IMR-90 (cell line): Measurements from ENCODE around the gene ABAT. TPM values are rescaled to one million over a fixed set of nuclear protein-coding genes. Genes with fewer than 3 reads are reported as not detected.

ENCODE experiments used
- ATAC-seq: fragments of 200-7000 bp; cut with Tn5 transposase; 2 replicates; pipeline ENCODE4 v1.9.1; 2020; ENCODE audit warnings: low read depth, mild to moderate bottlenecking, moderate library complexity
- BruUV-seq: library from RNA; stranded (reverse); fragments of 400-500 nt; replicated peaks from 2 replicates; lab custom pipeline; 2021; lab: Mats Ljungman, UMichigan
- CTCF ChIA-PET: fragments of 300-600 bp; formaldehyde crosslinking; extraction: SDS; loops from one replicate; lab custom pipeline; 2021; ENCODE audit warnings: antibody characterized with exemption; lab: Yijun Ruan, JAX
- POLR2A ChIA-PET: fragments of 300-600 bp; sonication (Branson Sonifier 250); formaldehyde crosslinking; loops from one replicate; lab custom pipeline; 2022; ENCODE audit warnings: antibody characterized with exemption; ENCODE audit not compliant: unreplicated experiment; lab: Charles Lee
- DNase-seq: peaks from one replicate; pipeline ENCODE4 v3.0.0; 2013
- H2AFZ ChIP-seq: replicated peaks from 2 replicates; pipeline ENCODE3; 2013; ENCODE audit warnings: low read length, mild to moderate bottlenecking; ENCODE audit not compliant: poor library complexity
- H2AK5ac ChIP-seq: 2 replicates; pipeline ENCODE4 v1.6.1; 2013; ENCODE audit warnings: low read depth, low read length, inconsistent platforms
- H2AK9ac ChIP-seq: replicated peaks from 2 replicates; pipeline ENCODE3; 2013; ENCODE audit warnings: mild to moderate bottlenecking, low read depth, low read length, moderate library complexity; ENCODE audit not compliant: poor library complexity
- H2BK120ac ChIP-seq: 2 replicates; pipeline ENCODE4 v1.6.1; 2013; ENCODE audit warnings: low read depth, low read length, inconsistent platforms
- H2BK15ac ChIP-seq: 3 replicates; pipeline ENCODE4 v1.6.1; 2013; ENCODE audit warnings: low read depth, low read length, inconsistent platforms
- H2BK20ac ChIP-seq: 2 replicates; pipeline ENCODE4 v1.6.1; 2013; ENCODE audit warnings: low read depth, mild to moderate bottlenecking, inconsistent platforms, low read length, moderate library complexity
- H2BK5ac ChIP-seq: 2 replicates; pipeline ENCODE4 v1.6.1; 2013; ENCODE audit warnings: mild to moderate bottlenecking, low read depth, low read length, inconsistent platforms; ENCODE audit not compliant: poor library complexity, severe bottlenecking
- H3K14ac ChIP-seq: replicated peaks from 2 replicates; pipeline ENCODE4 v1.6.1; 2013; ENCODE audit warnings: low read depth, low read length, inconsistent platforms
- H3K18ac ChIP-seq: 2 replicates; pipeline ENCODE4 v1.6.1; 2013; ENCODE audit warnings: low read depth, low read length, control low read depth
- H3K23ac ChIP-seq: 2 replicates; pipeline ENCODE4 v1.6.1; 2013; ENCODE audit warnings: low read depth, low read length, inconsistent platforms
- H3K27ac ChIP-seq: 2 replicates; pipeline ENCODE4 v1.5.1; 2013; ENCODE audit warnings: mild to moderate bottlenecking, control low read depth, low read length; ENCODE audit not compliant: insufficient read depth
- H3K27me3 ChIP-seq: 2 replicates; pipeline ENCODE4 v1.6.1; 2013; ENCODE audit warnings: low read length; ENCODE audit not compliant: control insufficient read depth, insufficient read depth
- H3K36me3 ChIP-seq: 2 replicates; pipeline ENCODE4 v1.6.1; 2013; ENCODE audit warnings: low read length, mixed read lengths; ENCODE audit not compliant: control insufficient read depth, insufficient read depth
- H3K4ac ChIP-seq: 2 replicates; pipeline ENCODE4 v1.6.1; 2013; ENCODE audit warnings: low read depth, low read length, inconsistent platforms
- H3K4me1 ChIP-seq: 2 replicates; pipeline ENCODE4 v1.6.1; 2013; ENCODE audit warnings: low read length, mixed read lengths; ENCODE audit not compliant: control insufficient read depth, insufficient read depth
- H3K4me2 ChIP-seq: 2 replicates; pipeline ENCODE4 v1.6.1; 2013; ENCODE audit warnings: low read depth, mild to moderate bottlenecking, control low read depth, low read length, moderate library complexity
- H3K4me3 ChIP-seq: 2 replicates; pipeline ENCODE4 v1.5.1; 2013; ENCODE audit warnings: low read depth, mild to moderate bottlenecking, control low read depth, low read length, moderate library complexity; ENCODE audit not compliant: insufficient read depth
- H3K56ac ChIP-seq: 2 replicates; pipeline ENCODE4 v1.6.1; 2013; ENCODE audit warnings: low read length, inconsistent platforms; ENCODE audit not compliant: insufficient read depth; ENCODE audit errors: extremely low read depth
- H3K79me1 ChIP-seq, 2 experiments: 2 replicates each; pipeline ENCODE4 v1.6.1; 2013; ENCODE audit warnings: low read length in 2 of 2, inconsistent platforms in 1 of 2, low read depth in 1 of 2
- H3K9ac ChIP-seq: 2 replicates; pipeline ENCODE4 v1.6.1; 2013; ENCODE audit warnings: low read depth, low read length, control low read depth
- H3K9me1 ChIP-seq: 2 replicates; pipeline ENCODE4 v1.6.1; 2013; ENCODE audit warnings: low read length, inconsistent platforms; ENCODE audit not compliant: insufficient read depth
- H3K9me3 ChIP-seq: 2 replicates; pipeline ENCODE4 v1.6.1; 2013; ENCODE audit warnings: low read length; ENCODE audit not compliant: control insufficient read depth, insufficient read depth
- H4K20me1 ChIP-seq: 2 replicates; pipeline ENCODE4 v1.6.1; 2013; ENCODE audit warnings: low read length, inconsistent platforms; ENCODE audit not compliant: insufficient read depth
- H4K5ac ChIP-seq: 2 replicates; pipeline ENCODE4 v1.6.1; 2013; ENCODE audit warnings: mild to moderate bottlenecking, low read depth, low read length, control low read depth
- H4K8ac ChIP-seq, 2 experiments: 2 replicates each; pipeline ENCODE4 v1.6.1; 2013; ENCODE audit warnings: low read depth in 2 of 2, low read length in 2 of 2, control low read depth in 1 of 2, inconsistent platforms in 1 of 2
- H4K91ac ChIP-seq: 2 replicates; pipeline ENCODE4 v1.6.1; 2013; ENCODE audit warnings: low read depth, low read length, inconsistent platforms; ENCODE audit not compliant: insufficient read depth
- BHLHE40 ChIP-seq: fragments of 150-350 bp; IDR thresholded peaks from 2 replicates; pipeline ENCODE4 v1.6.1; 2016; ENCODE audit warnings: mild to moderate bottlenecking, low read depth, low read length
- CEBPB ChIP-seq: IDR thresholded peaks from 2 replicates; pipeline ENCODE4 v1.6.1; 2012; ENCODE audit warnings: low read depth, low read length, improper control_type of control experiment
- CHD1 ChIP-seq: IDR thresholded peaks from 2 replicates; pipeline ENCODE4 v1.6.1; 2012; ENCODE audit warnings: low read depth, low read length, improper control_type of control experiment
- FOS ChIP-seq: fragments of 150-350 bp; IDR thresholded peaks from 2 replicates; pipeline ENCODE4 v1.6.1; 2016; ENCODE audit warnings: low read depth, low read length
- MAFK ChIP-seq: IDR thresholded peaks from 2 replicates; pipeline ENCODE4 v1.6.1; 2012; ENCODE audit warnings: low read depth, low read length, improper control_type of control experiment
- MXI1 ChIP-seq: IDR thresholded peaks from 2 replicates; pipeline ENCODE4 v1.6.1; 2012; ENCODE audit warnings: low read depth, mild to moderate bottlenecking, low read length, moderate library complexity, borderline replicate concordance
- NFE2L2 ChIP-seq: fragments of 150-350 bp; IDR thresholded peaks from 2 replicates; pipeline ENCODE4 v1.6.1; 2016; ENCODE audit warnings: low read depth, mild to moderate bottlenecking, low read length
- POLR2A ChIP-seq: IDR thresholded peaks from 2 replicates; pipeline ENCODE4 v1.6.1; 2012; ENCODE audit warnings: mild to moderate bottlenecking, low read depth, low read length
- RAD21 ChIP-seq: IDR thresholded peaks from 2 replicates; pipeline ENCODE4 v1.6.1; 2012; ENCODE audit warnings: low read length, improper control_type of control experiment
- SMC3 ChIP-seq: fragments of 150-350 bp; IDR thresholded peaks from 2 replicates; pipeline ENCODE4 v1.6.1; 2016; ENCODE audit warnings: low read depth, mild to moderate bottlenecking, antibody characterized with exemption, low read length, moderate library complexity
- WGBS, 2 experiments: methylation state at CpG; one replicate each; pipeline versions ENCODE4 v1.1.5 to v1.1.7; 2013; ENCODE audit warnings: missing lambda C conversion rate in 2 of 2; ENCODE audit not compliant: insufficient read length in 1 of 2; ENCODE audit errors: extremely low coverage in 2 of 2; 5-methylcytosine and 5-hydroxymethylcytosine counted together
- dilution Hi-C: fragments of 300-500 bp; cut with HindIII; formaldehyde crosslinking; loops from one replicate; pipeline ENCODE4 v1.14.3; 2018; ENCODE audit warnings: low sequenced_read_pairs; ENCODE audit not compliant: unreplicated experiment
- in situ Hi-C: fragments of 300-500 bp; cut with MboI; formaldehyde crosslinking; loops from 3 replicates; pipeline ENCODE4 v1.14.3; 2019; ENCODE audit warnings: low sequenced_read_pairs, inconsistent platforms, mixed read lengths
- intact Hi-C: fragments of 100-400 bp; cut with micrococcal nuclease; formaldehyde crosslinking; loops from 2 replicates; pipeline ENCODE4 v1.10.0; 2022
- polyA plus RNA-seq, 3 experiments: library from polyadenylated mRNA; depleted of rRNA; stranded (reverse); fragments of >200 nt; gene quantifications; 2 replicates each; pipeline ENCODE4 v1.2.3, GENCODE V29; 2012; ENCODE audit warnings: low replicate concordance in 1 of 3
- total RNA-seq: library from RNA; depleted of rRNA; stranded (reverse); fragments of >200 nt; gene quantifications from 2 replicates; pipeline ENCODE4 v1.2.3, GENCODE V29; 2012
- TF ChIP-seq, protein P1 (sequence below): fragments of 150-350 bp; IDR thresholded peaks from 2 replicates; pipeline ENCODE4 v1.6.1; 2016; ENCODE audit warnings: low read depth, mild to moderate bottlenecking, low read length, moderate library complexity, borderline replicate concordance
- TF ChIP-seq, protein P2 (sequence below): conservative IDR thresholded peaks from 2 replicates; pipeline ENCODE4 v1.5.1; 2012; ENCODE audit warnings: mild to moderate bottlenecking, low read depth, low read length, improper control_type of control experiment
- TF ChIP-seq, protein P3 (sequence below): fragments of 150-350 bp; IDR thresholded peaks from 2 replicates; pipeline ENCODE4 v1.6.1; 2017; ENCODE audit warnings: mild to moderate bottlenecking, antibody characterized with exemption, low read length, low read depth

Gene ABAT
- total and polyA plus RNA-seq, 2 of the 4 experiments (the other 2 are of a cell fraction), result 4.5 to 6.9 TPM

DNA sequence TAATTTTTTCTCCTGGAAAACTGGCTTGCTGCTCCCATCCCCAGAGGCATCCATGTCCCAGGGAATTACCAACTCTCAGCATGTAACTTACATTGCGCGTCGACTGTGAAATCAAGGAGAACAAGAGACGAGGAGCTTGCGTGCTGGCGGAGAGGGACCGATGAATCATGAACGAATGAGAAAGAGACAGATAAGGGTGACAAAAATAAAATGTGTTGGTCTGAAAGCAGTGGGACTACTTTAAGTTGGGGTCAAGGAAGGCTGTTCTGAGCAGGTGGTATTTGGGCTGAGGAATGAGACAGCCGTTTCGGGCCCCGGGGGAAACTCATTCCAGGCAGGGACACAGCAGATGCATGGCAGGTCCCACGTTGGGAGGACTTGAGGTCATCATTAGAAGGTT, 22.5 kb downstream of the ABAT start:
- ChIA-PET CTCF (no interaction called here), POLR2A (no interaction called here)
- no peak overlapping the region for H4K5ac ChIP-seq
- WGBS, 2 experiments, result 80% methylated on average over 5 of the region's 12 CpGs; no CpG with 5 or more reads in 1 of the 2 experiments
- TF ChIP-seq POLR2A (no peak), SMC3 (no peak), MXI1 (no peak), BHLHE40 (no peak), MAFK (no peak), RAD21 (no peak), CEBPB (no peak), CHD1 (no peak), NFE2L2 (no peak), FOS (no peak)
- TF ChIP-seq, protein P1, sequence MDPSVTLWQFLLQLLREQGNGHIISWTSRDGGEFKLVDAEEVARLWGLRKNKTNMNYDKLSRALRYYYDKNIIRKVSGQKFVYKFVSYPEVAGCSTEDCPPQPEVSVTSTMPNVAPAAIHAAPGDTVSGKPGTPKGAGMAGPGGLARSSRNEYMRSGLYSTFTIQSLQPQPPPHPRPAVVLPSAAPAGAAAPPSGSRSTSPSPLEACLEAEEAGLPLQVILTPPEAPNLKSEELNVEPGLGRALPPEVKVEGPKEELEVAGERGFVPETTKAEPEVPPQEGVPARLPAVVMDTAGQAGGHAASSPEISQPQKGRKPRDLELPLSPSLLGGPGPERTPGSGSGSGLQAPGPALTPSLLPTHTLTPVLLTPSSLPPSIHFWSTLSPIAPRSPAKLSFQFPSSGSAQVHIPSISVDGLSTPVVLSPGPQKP, result no peak
- TF ChIP-seq, protein P2, sequence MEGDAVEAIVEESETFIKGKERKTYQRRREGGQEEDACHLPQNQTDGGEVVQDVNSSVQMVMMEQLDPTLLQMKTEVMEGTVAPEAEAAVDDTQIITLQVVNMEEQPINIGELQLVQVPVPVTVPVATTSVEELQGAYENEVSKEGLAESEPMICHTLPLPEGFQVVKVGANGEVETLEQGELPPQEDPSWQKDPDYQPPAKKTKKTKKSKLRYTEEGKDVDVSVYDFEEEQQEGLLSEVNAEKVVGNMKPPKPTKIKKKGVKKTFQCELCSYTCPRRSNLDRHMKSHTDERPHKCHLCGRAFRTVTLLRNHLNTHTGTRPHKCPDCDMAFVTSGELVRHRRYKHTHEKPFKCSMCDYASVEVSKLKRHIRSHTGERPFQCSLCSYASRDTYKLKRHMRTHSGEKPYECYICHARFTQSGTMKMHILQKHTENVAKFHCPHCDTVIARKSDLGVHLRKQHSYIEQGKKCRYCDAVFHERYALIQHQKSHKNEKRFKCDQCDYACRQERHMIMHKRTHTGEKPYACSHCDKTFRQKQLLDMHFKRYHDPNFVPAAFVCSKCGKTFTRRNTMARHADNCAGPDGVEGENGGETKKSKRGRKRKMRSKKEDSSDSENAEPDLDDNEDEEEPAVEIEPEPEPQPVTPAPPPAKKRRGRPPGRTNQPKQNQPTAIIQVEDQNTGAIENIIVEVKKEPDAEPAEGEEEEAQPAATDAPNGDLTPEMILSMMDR, result no peak
- TF ChIP-seq, protein P3, sequence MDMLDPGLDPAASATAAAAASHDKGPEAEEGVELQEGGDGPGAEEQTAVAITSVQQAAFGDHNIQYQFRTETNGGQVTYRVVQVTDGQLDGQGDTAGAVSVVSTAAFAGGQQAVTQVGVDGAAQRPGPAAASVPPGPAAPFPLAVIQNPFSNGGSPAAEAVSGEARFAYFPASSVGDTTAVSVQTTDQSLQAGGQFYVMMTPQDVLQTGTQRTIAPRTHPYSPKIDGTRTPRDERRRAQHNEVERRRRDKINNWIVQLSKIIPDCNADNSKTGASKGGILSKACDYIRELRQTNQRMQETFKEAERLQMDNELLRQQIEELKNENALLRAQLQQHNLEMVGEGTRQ, result no peak
- no peak overlapping the region for H3K23ac ChIP-seq
- H3K4me3 ChIP-seq, result no peak overlapping the region
- no peak overlapping the region for H2BK5ac ChIP-seq
- H3K9me1 ChIP-seq, result no peaks in the 10 kb centered on the region
- no peak overlapping the region for H2AK9ac ChIP-seq
- H3K9me3 ChIP-seq, result no peaks in the 10 kb centered on the region
- intact Hi-C loops (no loop called here), in situ Hi-C loops (no loop called here), dilution Hi-C loops (no loop called here)
- ATAC-seq (no peak), DNase-seq (no peak)
- BruUV-seq, result no TSS peak
- no peak overlapping the region for H3K4me2 ChIP-seq
- H3K4me1 ChIP-seq, result no peaks in the 10 kb centered on the region
- H2AFZ ChIP-seq, result no peak overlapping the region
- no peak overlapping the region for H4K91ac ChIP-seq
- no peak overlapping the region for H2BK15ac ChIP-seq
- H3K27me3 ChIP-seq, result peaks cover 3% of the 10 kb centered on the region; the same call in 1 of the 2 replicates
- H3K36me3 ChIP-seq, result no peaks in the 10 kb centered on the region
- H2BK120ac ChIP-seq, result no peak overlapping the region
- no peak overlapping the region for H3K4ac ChIP-seq
- no peak overlapping the region for H2BK20ac ChIP-seq
- H4K20me1 ChIP-seq, result no peaks in the 10 kb centered on the region
- H3K79me1 ChIP-seq, result no peaks in the 10 kb centered on the region
- H3K9ac ChIP-seq, result no peak overlapping the region
- no peak overlapping the region for H4K8ac ChIP-seq
- H3K27ac ChIP-seq, result no peak overlapping the region
- H2AK5ac ChIP-seq, result no peak overlapping the region
- H3K18ac ChIP-seq, result no peak overlapping the region
- no peak overlapping the region for H3K56ac ChIP-seq
- H3K14ac ChIP-seq, result no peak overlapping the region
